CD4-positive, alpha-beta T cell treated with Interleukin-10 for 1 hour (primary cell): ENCODE results near the gene FAM3C.
"Not testable (repeated sequence)": the region's sequence is repeated elsewhere in the genome, so short reads cannot be mapped to it uniquely, and the experiment has no call there.

ENCODE experiments used
- DNase-seq: peaks from one replicate; pipeline ENCODE4 v3.0.0-alpha.2; 2020

Gene FAM3C

GRCh38 chr7:121395961-121396757, at the start of gene FAM3C:
TSS of gene FAM3C (minus strand) at chr7:121396308. CDS start at chr7:121382969, 13,339 bp downstream.
- DNase-seq: peak; percentile 86

GRCh38 chr7:121442845-121443244, 46.7 kb upstream of the FAM3C start:
- DNase-seq: peak; percentile 63

GRCh38 chr7:121440857-121441503, 44.9 kb upstream of the FAM3C start:
- DNase-seq: peak; percentile 4

GRCh38 chr7:121438043-121438955, 42.2 kb upstream of the FAM3C start:
- DNase-seq: peak; percentile 86

- no peak for DNase-seq
Measured at GRCh38 chr7:121437470-121437869, 41.4 kb upstream of the FAM3C start.

- DNase-seq: no peak
Measured at GRCh38 chr7:121436688-121437087, 40.6 kb upstream of the FAM3C start.

- no peak for DNase-seq
Measured at GRCh38 chr7:121436136-121436535, 40.0 kb upstream of the FAM3C start.

- no peak for DNase-seq
Measured at GRCh38 chr7:121433775-121434174, 37.7 kb upstream of the FAM3C start.

GRCh38 chr7:121432486-121432885, 36.4 kb upstream of the FAM3C start:
- DNase-seq: not testable (repeated sequence)

GRCh38 chr7:121431996-121432395, 35.9 kb upstream of the FAM3C start:
- no peak for DNase-seq

GRCh38 chr7:121431389-121431995, 35.4 kb upstream of the FAM3C start:
- no peak for DNase-seq

GRCh38 chr7:121430558-121430957, 34.5 kb upstream of the FAM3C start:
- no peak for DNase-seq

GRCh38 chr7:121429798-121430197, 33.7 kb upstream of the FAM3C start:
- no peak for DNase-seq

GRCh38 chr7:121428855-121429489, 32.9 kb upstream of the FAM3C start:
- DNase-seq: no peak

- not testable (repeated sequence) for DNase-seq
Measured at GRCh38 chr7:121421743-121422142, 25.6 kb upstream of the FAM3C start.

- DNase-seq: no peak
Measured at GRCh38 chr7:121420976-121421375, 24.9 kb upstream of the FAM3C start.

- DNase-seq: no peak
Measured at GRCh38 chr7:121419201-121420148, 23.4 kb upstream of the FAM3C start.

- no peak for DNase-seq
Measured at GRCh38 chr7:121416533-121416932, 20.4 kb upstream of the FAM3C start.

- no peak for DNase-seq
Measured at GRCh38 chr7:121414436-121414835, 18.3 kb upstream of the FAM3C start.

GRCh38 chr7:121411597-121411979, 15.5 kb upstream of the FAM3C start:
- no peak for DNase-seq
